Measurements from ENCODE around the gene NTM. TPM values are rescaled to one million over a fixed set of nuclear protein-coding genes. Genes with fewer than 3 reads are reported as not detected.

NTM gene
- total RNA-seq, 1 experiment from 2014 or later = not detected

GRCh38 chr11:132254906-132255305 is 884.5 kb downstream of the NTM start:
- no peak overlapping the region for H3K27ac ChIP-seq (ENCODE audit: low read depth, low read length)
- no peaks in the 10 kb centered on the region for H3K4me1 ChIP-seq (ENCODE audit: control insufficient read depth in 1 of 2, insufficient read depth in 2 of 2, low read length in 2 of 2)
- TF ChIP-seq SIN3A (IDR thresholded peaks at IDR 0.05; ENCODE audit: low read depth) (no peak), ATF3 (IDR thresholded peaks at IDR 0.05) (no peak), JUND (IDR thresholded peaks at IDR 0.05) (no peak), POLR2A (IDR thresholded peaks at IDR 0.05; ENCODE audit: borderline replicate concordance, extremely low read depth, insufficient read depth, insufficient read length) (no peak), ZFX (IDR thresholded peaks at IDR 0.05) (no peak), CTCF (IDR thresholded peaks at IDR 0.05 in 2 of 3, conservative IDR thresholded peaks at IDR 0.05 in 1 of 3; ENCODE audit: borderline replicate concordance in 1 of 3, insufficient read depth in 1 of 3, low read depth in 2 of 3, low read length in 2 of 3) (no peak), REST (IDR thresholded peaks at IDR 0.05; ENCODE audit: low read depth) (no peak)
- no peaks in the 10 kb centered on the region for H3K9me2 ChIP-seq (ENCODE audit: insufficient read depth)
- no peak overlapping the region for H3K4me2 ChIP-seq (ENCODE audit: low read length)
- no peak for DNase-seq (ENCODE audit: low read depth, low spot score)
- no peak overlapping the region for H3K9ac ChIP-seq (ENCODE audit: low read length)
- RAD21 ChIA-PET (ENCODE audit: low non-redundant PET in 1 of 2, low total read pairs in 2 of 2, uncharacterized antibody in 2 of 2, unreplicated experiment in 2 of 2) = no interaction called here
- H3K4me3 ChIP-seq (replicated peaks in 1 of 2; ENCODE audit: low read depth in 1 of 2, low read length in 2 of 2) = no peak overlapping the region
- POLR2A ChIA-PET = no interaction called here
- H2AFZ ChIP-seq (ENCODE audit: low read depth, low read length, poor library complexity, severe bottlenecking) = no peak overlapping the region
- H3K79me2 ChIP-seq (ENCODE audit: insufficient read depth, low read length) = no peaks in the 10 kb centered on the region
- no TSS peak for BruUV-seq (replicated peaks)
- H3K36me3 ChIP-seq (ENCODE audit: control insufficient read depth in 1 of 2, insufficient read depth in 2 of 2, low read length in 2 of 2) = no peaks in the 10 kb centered on the region
- no peaks in the 10 kb centered on the region for H3K27me3 ChIP-seq (ENCODE audit: insufficient read depth, low read length)
- ATAC-seq = no peak
- CTCF ChIA-PET = no interaction called here
- H4K20me1 ChIP-seq (ENCODE audit: insufficient read depth) = no peaks in the 10 kb centered on the region
- peaks cover 4 to 38% of the 10 kb centered on the region in 2 experiments; a peak in 2 of 4 replicates for H3K9me3 ChIP-seq (ENCODE audit: control insufficient read depth in 1 of 2, insufficient read depth in 1 of 2, low read depth in 1 of 2, low read length in 2 of 2)
- intact Hi-C loops (cut with micrococcal nuclease) = no loop called here

Data from HCT116 (cell line).